Measurements from ENCODE around the gene UBE2Z.

GRCh38 chr17:48878920-48879898, 29.0 kb upstream of the UBE2Z start:
- peak; percentile 80 to 95 (median 90) for TF ChIP-seq CTCF (IDR thresholded peaks at IDR 0.05)
- no peak for TF ChIP-seq EP300 (IDR thresholded peaks at IDR 0.05)
